Hepatocyte (in vitro differentiated cells): ENCODE measurements around the gene AGRN.

Source experiments
- CTCF ChIP-seq: fragments of 200-600 bp; sonication (generic); IDR thresholded peaks from 2 replicates; pipeline ENCODE4 v1.5.1; 2016; ENCODE audit warnings: antibody characterized with exemption, mild to moderate bottlenecking; ENCODE audit not compliant: poor library complexity
- EZH2 ChIP-seq: fragments of 200-600 bp; sonication (generic); IDR thresholded peaks from 2 replicates; pipeline ENCODE4 v1.6.1; 2016; ENCODE audit warnings: antibody characterized with exemption, mild to moderate bottlenecking, borderline replicate concordance

DNA sequence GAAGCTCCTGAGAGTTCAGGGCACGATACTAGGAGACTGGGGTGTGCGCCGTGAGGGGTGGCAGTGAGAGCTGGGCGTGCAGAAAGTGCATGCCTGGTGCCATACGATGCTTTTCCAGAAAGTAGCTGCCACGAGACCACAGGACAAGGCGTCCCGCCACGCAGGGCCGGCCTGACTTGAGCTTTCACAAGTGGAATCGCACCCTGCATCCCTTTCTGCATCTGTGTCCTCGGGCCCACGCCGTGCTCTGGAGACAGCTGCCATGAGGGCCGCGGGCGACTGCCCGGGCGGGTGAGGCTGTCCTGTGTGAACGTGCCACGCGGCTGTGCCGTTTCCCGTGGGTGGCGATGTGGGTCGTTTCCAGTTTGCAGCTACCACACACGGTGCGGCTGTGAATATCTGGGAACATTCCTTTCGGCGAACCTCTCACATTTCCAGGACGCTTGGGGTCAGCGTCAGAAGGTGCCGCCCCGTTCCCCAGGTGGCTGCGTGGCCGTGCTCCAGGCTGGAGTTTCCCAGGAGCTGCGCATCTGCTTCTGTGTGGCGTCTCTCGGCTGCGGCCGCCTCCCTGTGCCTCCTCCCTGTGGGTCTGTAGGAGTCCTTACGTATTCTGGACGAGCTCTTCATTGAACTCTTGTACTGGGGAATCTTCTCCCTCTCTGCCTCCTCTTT lies 37.0 kb upstream of the AGRN start:
- TF ChIP-seq EZH2 (no peak), CTCF (no peak)
